Measurements from ENCODE around the gene DOCK6.
A peak's percentile ranks its signal among the peaks of the same experiment; 100 is the strongest.

Gene DOCK6

DNA sequence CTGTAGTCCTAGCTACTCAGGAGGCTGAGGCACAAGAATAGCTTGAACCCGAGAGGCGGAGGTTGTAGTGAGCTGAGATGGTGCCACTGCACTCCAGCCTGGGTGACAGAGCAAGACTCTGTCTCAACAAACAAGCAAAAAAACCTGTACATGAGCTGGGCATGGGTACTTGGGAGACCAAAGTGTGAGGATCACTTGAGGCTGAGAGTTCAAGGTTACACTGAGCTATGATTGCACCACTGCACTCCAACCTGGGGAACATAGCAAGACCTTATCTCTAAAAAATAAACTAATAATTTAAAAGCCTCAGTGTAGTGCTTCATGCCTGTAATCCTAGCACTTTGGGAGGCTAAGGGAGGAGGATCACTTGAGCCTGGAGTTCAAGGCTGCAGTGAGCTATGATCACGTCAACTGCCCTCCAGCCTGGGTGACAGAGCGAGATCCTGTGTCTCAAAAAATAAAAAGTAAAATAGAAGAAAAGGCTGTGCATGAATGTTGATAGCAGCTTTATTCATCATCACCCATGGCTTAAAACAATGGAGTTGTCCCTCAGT, 12.3 kb upstream of the DOCK6 start:
- DNase-seq = no peak

- DNase-seq = no peak
These were observed 11.7 kb upstream of the DOCK6 start for GRCh38 chr19:11273989-11274388.

DNA sequence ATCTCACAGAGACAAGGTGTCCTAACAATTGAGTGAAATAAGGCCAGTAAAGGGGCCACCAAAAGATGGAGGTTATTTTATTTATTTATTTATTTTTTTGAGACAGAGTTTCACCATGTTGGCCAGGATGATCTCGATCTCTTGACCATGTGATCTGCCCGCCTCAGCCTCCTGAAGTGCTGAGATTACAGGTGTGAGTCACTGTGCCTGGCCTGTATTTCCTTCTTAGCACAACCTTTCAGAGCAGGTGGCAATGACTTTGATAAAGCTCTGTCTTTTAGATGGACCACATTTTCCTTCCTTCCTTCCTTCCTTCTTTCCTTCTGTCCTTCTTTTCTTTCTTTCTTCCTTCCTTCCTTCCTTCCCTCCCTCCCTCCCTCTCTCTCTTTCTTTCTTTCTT, 11.0 kb upstream of the DOCK6 start:
- no peak for DNase-seq

- no peak for DNase-seq
These were observed 7.1 kb upstream of the DOCK6 start for GRCh38 chr19:11269408-11269807.

DNA sequence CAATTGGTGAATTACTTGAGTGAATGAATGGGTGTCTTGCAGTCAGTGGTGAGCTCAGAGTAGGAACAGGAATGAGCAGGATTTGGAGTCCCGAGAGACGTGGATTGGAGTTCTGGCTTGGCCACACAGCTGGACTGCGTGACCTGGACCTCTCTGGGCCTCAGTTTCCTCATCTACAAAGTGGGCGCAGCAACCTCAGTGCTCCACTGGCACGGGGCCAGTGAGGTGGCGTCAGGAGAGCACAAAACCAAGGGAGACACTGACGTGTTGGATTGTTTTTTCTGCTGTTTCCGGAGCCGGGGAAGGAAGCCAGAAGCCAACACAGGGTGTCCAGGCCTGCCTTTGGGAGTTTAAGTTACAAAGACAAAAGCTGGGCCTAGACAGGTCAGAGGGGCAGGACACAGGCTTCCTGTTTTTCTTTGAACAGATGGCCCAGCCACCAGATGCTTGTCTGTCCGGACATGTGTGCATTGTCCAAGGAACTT, 6.5 kb upstream of the DOCK6 start:
- DNase-seq = no peak

GRCh38 chr19:11267316-11268085, 5.2 kb upstream of the DOCK6 start:
- DNase-seq = no peak

DNA sequence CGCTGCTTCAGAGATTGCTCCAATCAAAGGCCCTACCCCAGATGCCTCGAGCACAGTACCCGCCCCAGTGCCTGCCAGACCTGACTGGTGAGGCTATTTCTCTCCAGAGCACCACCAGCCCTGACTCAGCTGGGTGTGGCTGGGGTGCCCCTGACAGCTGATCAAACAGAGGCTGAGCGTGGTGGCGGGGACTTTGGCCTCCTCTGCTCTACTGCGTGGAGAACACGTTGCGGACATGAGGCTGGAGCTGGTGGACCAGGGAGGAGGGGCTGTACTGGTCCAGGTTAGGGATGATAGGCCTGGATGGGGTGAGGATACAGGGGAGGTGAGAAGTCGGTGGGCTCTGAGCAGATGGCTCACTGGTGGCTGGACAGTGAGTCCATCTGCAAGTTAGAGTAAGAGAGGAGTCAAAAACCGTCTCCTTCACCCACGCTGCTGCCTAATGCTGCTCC, 3.5 kb upstream of the DOCK6 start:
- peak; percentile 28 for DNase-seq

DNA sequence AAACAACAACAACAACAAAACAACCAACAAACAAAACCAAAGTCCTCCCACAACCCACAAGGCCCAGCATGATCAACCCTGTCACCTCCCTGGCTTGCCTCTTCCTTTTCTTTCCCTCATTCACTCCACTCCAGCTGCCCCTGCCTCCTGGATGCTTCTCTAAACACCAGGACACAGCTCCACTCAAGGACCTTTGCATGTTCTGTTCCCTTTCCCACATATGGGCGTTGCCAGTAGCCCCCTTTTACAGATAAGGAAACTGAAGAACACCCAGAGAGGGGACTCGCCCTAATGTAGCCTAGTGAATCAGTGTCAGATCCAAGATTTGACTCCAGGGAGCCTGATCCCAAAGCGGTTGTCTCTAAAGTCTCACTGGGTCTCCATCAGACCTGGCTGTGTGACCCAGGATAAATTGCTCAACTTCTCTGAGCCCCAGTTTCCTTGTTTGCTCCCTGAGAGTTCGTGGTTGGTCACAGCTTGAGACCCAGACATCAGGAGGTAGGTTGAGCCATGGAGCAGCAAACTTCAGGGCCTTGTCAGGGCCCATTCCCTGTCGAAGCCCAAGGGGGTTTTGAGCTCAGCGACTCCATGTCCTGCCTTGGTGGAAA, 3.0 kb upstream of the DOCK6 start:
- DNase-seq = no peak

DNA sequence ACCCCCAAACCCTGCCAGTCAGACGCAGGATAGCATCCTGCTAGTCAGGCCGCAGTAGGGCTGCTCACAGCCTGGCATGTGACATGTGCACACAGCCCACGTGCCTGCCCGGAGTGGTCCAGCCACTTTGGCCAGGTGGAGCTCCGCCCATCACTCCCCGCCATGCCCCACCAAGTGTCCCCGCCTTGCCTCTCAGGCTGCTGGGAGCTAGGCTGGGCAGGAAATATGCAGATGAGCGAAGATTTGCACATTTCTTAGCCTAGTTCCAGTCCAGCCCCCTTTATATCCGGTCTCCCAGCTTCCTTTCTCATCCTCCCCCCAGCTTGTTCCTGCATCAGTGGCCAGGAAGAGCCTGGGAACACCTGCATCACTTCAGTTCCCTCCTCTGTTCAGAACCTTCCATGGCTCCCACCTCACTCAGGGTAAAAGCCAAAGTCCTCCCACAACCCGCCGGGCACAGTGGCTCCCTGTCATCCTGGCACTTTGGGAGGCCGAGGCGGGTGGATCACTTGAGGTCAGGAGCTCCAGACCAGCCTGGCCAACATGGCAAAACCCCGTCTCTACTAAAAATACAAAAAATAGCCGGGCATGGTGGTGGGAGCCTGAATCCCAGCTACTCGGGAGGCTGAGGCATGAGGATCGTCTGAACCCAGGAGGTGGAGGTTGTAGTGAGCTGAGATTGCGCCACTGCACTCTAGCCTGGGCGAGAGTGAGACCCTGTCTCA, 2.3 kb upstream of the DOCK6 start:
- DNase-seq = peak; percentile 24

DNA sequence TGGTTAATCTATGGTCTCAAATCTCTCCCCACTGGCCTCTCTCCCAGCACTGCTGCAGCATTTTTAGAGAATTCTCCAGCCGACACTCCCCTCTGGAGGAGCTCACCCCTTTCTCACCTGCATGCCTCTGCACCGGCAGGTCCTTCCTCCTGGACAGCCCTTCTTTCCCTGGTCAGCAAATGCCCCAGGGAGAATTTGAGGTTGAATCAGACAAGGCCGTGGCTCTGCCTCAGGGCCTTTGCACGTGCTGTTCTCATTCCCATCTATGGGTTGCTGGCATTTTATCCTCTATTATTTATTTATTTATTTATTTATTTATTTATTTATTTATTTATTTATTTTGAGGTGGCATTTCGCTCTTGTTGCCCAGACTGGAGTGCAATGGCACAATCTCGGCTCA, 1.4 kb upstream of the DOCK6 start:
- no peak for DNase-seq

DNA sequence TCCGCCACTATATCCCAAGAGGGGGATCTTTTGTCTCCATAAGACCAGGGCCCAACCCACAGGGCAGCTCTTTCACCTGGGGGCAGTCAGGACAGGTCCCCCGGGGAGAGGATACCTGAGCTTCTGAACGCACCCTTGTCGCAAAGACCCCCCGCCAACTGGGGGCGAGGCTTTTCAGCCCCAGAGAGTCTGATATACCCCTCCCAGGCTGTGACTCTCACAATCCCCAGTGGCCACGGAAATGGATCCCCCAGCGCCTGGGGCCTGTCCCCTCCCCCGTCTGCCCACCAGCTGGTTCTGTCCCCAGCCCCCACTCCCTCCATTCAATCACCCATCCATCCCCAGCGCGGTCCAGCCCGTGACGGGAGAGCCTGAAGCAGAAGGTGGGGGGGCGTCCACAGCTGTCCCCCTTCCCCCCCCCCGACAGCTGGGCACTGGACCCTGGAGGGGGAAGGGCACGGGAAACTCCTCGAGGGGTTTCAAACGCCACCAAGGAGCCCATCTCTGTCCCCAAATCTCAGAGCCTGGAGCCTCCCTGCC, 823 bp downstream of the DOCK6 start:
- no peak for DNase-seq

DNA sequence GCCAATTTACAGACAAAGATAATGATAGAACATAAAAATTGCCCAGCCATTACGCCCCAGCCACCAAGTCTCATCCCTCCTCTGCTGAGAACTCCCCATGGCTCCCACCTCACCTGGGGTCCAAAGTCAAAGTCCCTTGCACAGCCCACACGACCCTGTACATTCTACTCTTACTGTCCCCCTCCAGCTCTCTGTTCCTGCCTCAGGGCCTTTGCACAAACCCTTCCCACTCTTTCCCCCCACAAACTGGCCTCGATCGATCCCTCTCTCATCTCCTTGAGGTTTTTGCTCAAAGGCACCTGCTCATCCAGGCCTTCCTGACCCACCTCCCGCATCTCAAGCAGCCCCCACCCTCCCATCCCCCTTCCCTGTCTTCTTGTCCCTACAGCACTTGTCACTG, 1.3 kb downstream of the DOCK6 start:
- DNase-seq = no peak

DNA sequence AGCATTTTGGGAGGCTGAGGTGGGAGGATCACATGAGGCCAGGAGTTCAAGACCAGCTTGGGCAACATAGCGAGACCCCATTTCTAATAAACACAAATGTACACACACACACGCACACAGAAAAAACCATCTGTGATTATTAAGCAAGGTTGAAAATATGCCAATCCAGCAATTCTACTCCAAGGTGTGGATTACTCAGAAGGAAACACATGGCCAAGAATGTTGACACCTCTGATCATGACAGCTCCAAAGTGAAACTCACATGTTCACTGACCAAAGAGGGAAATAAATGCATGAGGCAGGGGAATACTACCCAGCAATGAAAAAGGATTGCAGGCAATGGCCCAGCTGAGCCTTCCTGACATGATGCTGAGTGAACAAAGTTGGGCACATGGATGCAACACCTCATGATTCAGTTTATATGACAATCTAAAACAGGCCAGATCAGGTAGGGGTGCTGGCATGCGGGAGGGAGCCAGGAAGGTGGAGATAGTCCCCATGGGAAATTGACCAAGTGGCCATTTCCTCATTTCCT, 4.4 kb downstream of the DOCK6 start:
- DNase-seq = no peak

DNA sequence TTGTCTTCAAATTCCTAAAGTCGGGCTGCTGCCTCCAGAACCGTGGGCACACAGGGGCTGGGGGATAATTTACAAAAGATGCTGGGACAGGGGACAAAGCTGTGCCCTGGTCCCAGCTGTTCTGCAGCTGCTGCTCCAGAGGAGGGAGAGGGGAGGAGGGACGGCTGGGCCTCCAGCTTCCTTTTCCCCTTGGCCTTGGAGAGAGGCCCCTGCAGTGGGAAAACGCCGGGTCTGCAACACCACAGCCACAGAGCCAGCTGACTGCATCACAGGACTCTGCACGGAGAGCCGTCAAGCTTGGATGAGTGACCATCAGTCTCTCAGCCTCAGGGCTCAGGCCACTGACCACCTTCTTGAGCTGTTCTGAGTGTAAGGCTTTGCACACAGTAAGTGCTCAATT, 6.1 kb downstream of the DOCK6 start:
- no peak for DNase-seq

GRCh38 chr19:11254666-11255065, 7.7 kb downstream of the DOCK6 start:
- no peak for DNase-seq

- DNase-seq = no peak
These were observed 9.5 kb downstream of the DOCK6 start for GRCh38 chr19:11252665-11253355.

- no peak for DNase-seq
These were observed 10.5 kb downstream of the DOCK6 start for GRCh38 chr19:11251650-11252314.

- no peak for DNase-seq
These were observed 11.1 kb downstream of the DOCK6 start for GRCh38 chr19:11251217-11251616.

- DNase-seq = no peak
These were observed 13.5 kb downstream of the DOCK6 start for GRCh38 chr19:11248852-11249251.

- no peak for DNase-seq
These were observed 14.4 kb downstream of the DOCK6 start for GRCh38 chr19:11247934-11248333.

DNA sequence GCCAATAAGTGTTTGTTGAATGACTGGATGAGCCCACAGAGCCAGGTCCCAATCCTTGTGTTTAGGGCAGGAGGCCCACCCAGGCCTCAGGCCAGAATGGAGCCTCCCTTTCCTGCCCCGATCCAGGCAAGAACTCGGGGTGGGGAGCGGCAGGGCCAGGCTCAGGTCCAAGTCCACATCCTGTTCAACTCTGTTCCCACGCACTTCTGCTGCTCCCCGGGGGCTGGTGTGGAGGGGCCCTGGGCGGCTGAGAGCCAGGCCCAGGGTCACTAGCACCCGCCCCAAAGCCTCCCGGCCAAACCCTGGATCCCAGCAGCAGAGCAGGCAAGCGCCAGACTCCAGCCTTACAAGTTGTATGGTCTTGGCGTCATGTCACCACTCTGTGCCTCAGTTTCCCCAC, 14.9 kb downstream of the DOCK6 start:
- no peak for DNase-seq

DNA sequence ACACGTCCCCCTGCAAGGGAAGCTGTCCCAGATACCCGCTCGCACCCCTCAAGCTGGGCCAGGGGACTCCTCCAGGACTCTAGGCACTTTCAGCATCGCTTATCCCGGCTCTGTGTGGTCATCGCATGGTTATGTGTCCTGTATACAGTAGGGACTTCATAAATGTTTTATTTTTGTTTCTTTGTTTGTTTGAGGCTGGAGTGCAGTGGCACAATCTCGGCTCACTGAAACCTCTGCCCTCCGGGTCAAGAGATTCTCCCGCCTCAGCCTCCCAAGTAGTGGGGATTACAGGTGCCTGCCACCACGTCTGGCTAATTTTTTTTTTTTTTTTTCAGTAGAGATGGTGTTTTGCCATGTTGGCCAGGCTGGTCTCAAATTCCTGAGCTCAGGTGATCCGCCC, 15.4 kb downstream of the DOCK6 start:
- no peak for DNase-seq
